Measurements from ENCODE around the gene PKDCC.
A peak's percentile ranks its signal among the peaks of the same experiment; 100 is the strongest.

- TF ChIP-seq CTCF (optimal IDR thresholded peaks at IDR 0.05 in 1 of 3, IDR thresholded peaks at IDR 0.05 in 1 of 3, conservative IDR thresholded peaks at IDR 0.05 in 1 of 3; ENCODE audit: extremely low read depth in 1 of 3, insufficient read depth in 2 of 3, low read length in 3 of 3): peak; percentile 43 to 61 (median 49)
- no peak for TF ChIP-seq EZH2 (IDR thresholded peaks at IDR 0.05; ENCODE audit: low read length)
These were observed 48.1 kb downstream of the PKDCC start for GRCh38 chr2:42095923-42096408.

All from keratinocyte (primary cell).